Panc1 (cell line): ENCODE data around the gene ARL2BP. TPM values are rescaled to one million over a fixed set of nuclear protein-coding genes. Genes with fewer than 3 reads are reported as not detected.

ENCODE experiments used
- ATAC-seq: fragments of 200-7000 bp; cut with Tn5 transposase; 2 replicates; pipeline ENCODE4 v1.9.1; 2020; ENCODE audit warnings: mild to moderate bottlenecking, moderate library complexity
- BruUV-seq: library from RNA; stranded (reverse); fragments of 400-500 nt; replicated peaks from 2 replicates; lab custom pipeline; 2021; lab: Mats Ljungman, UMichigan
- CTCF ChIA-PET: fragments of 300-600 bp; sonication (Branson Sonifier 250); formaldehyde crosslinking; loops from one replicate; lab custom pipeline; 2022; ENCODE audit warnings: antibody characterized with exemption; lab: Charles Lee
- POLR2A ChIA-PET: fragments of 300-600 bp; sonication (Branson Sonifier 250); formaldehyde crosslinking; loops from one replicate; lab custom pipeline; 2022; ENCODE audit warnings: antibody characterized with exemption; lab: Charles Lee
- DNase-seq: peaks from one replicate; pipeline ENCODE4 v3.0.0-alpha.2; 2010; ENCODE audit warnings: low read depth, low spot score
- H3K27ac ChIP-seq: 2 replicates; pipeline ENCODE4 v1.5.1; 2011; ENCODE audit warnings: mild to moderate bottlenecking, low read length, inconsistent platforms
- H3K27me3 ChIP-seq: fragments of 200-500 bp; sonication (Bioruptor generic); 2 replicates; pipeline ENCODE4 v1.6.0; 2014; ENCODE audit warnings: low read length, inconsistent platforms; ENCODE audit not compliant: control insufficient read depth, insufficient read depth
- H3K36me3 ChIP-seq: fragments of 200-500 bp; sonication (Bioruptor generic); 2 replicates; pipeline ENCODE4 v1.5.1; 2014; ENCODE audit warnings: inconsistent platforms, mild to moderate bottlenecking, low read length, moderate library complexity; ENCODE audit not compliant: control insufficient read depth, insufficient read depth
- H3K4me1 ChIP-seq: 2 replicates; pipeline ENCODE4 v1.5.1; 2011; ENCODE audit warnings: inconsistent platforms, mild to moderate bottlenecking, low read length, moderate library complexity; ENCODE audit not compliant: control insufficient read depth, insufficient read depth
- H3K4me3 ChIP-seq, 2 experiments: 2 replicates each; pipeline ENCODE4 v1.5.1; 2011 to 2012; ENCODE audit warnings: low read depth in 2 of 2, low read length in 2 of 2, mild to moderate bottlenecking in 2 of 2, inconsistent platforms in 1 of 2, moderate library complexity in 1 of 2
- H3K9me3 ChIP-seq: fragments of 200-500 bp; sonication (Bioruptor generic); 2 replicates; pipeline ENCODE4 v1.5.1; 2014; ENCODE audit warnings: low read depth, mild to moderate bottlenecking, inconsistent platforms, low read length, moderate library complexity; ENCODE audit not compliant: control insufficient read depth, insufficient read depth
- CTCF ChIP-seq: fragments of 450-650 bp; IDR thresholded peaks from 2 replicates; pipeline ENCODE4 v1.5.1; 2017; ENCODE audit warnings: mild to moderate bottlenecking
- POLR2AphosphoS5 ChIP-seq: IDR thresholded peaks from 2 replicates; pipeline ENCODE4 v1.6.1; 2012; ENCODE audit warnings: mild to moderate bottlenecking, low read depth, low read length, moderate library complexity
- REST ChIP-seq, 2 experiments: IDR thresholded peaks; 2 replicates each; pipeline ENCODE4 v1.6.1; 2011 to 2012; ENCODE audit warnings: low read depth in 2 of 2, control low read depth in 1 of 2, low read length in 1 of 2, mild to moderate bottlenecking in 1 of 2, moderate library complexity in 1 of 2; ENCODE audit not compliant: insufficient read depth in 1 of 2
- SIN3A ChIP-seq: IDR thresholded peaks from 2 replicates; pipeline ENCODE4 v1.6.1; 2012; ENCODE audit warnings: low read depth, mild to moderate bottlenecking, low read length, moderate library complexity, borderline replicate concordance; ENCODE audit not compliant: insufficient read depth
- TCF7L2 ChIP-seq: IDR thresholded peaks from 2 replicates; pipeline ENCODE4 v1.6.1; 2011; ENCODE audit warnings: mild to moderate bottlenecking, low read depth, low read length, inconsistent platforms
- in situ Hi-C: cut with HindIII; loops from 2 replicates; pipeline ENCODE4 v1.10.0; 2016; ENCODE audit warnings: low sequenced_read_pairs, low pct_unique_long_range_greater_than_20kb
- intact Hi-C: fragments of 100-400 bp; cut with micrococcal nuclease; formaldehyde crosslinking; loops from one replicate; pipeline ENCODE4 v1.10.0; 2022; ENCODE audit not compliant: unreplicated experiment
- total RNA-seq: library from RNA; stranded (reverse); gene quantifications from one replicate; pipeline ENCODE4 v1.2.1, GENCODE V29; 2021; ENCODE audit not compliant: unreplicated experiment

ARL2BP gene
- total RNA-seq, 1 experiment from 2014 or later: 47.7 TPM

DNA sequence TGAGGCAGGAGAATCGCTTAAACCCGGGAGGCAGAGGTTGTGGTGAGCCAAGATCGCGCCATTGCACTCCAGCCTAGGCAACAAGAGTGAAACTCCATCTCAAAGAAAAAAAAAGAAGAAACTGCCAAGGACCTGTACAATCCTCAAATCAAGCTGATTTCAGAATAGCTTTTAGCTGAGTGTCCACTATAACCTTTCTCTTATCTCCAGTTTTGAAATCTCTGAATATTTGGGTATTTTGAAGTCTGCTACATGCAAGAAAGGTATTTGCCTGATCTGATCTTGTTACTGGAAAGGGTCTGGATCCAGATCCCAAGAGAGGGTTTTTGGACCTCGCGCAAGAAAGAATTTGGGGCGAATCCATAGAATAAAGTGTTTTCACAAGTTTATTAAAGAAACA lies 19.1 kb upstream of the ARL2BP start:
- no peak for TF ChIP-seq CTCF
- TF ChIP-seq REST (IDR thresholded peaks at IDR 0.05; ENCODE audit: insufficient read depth in 1 of 2, low read depth in 2 of 2, low read length in 1 of 2): no peak
- TF ChIP-seq TCF7L2: no peak
- no peak for TF ChIP-seq POLR2AphosphoS5
- no peak for TF ChIP-seq SIN3A
- no TSS peak for BruUV-seq
- H3K4me3 ChIP-seq: no peak overlapping the region
- ChIA-PET CTCF (no interaction called here), POLR2A (no interaction called here)
- no peaks in the 10 kb centered on the region for H3K9me3 ChIP-seq
- no peaks in the 10 kb centered on the region for H3K4me1 ChIP-seq
- H3K27me3 ChIP-seq: no peaks in the 10 kb centered on the region
- H3K36me3 ChIP-seq: peaks cover 18% of the 10 kb centered on the region
- no peak for ATAC-seq
- H3K27ac ChIP-seq: no peak overlapping the region
- intact Hi-C loops (no loop called here), in situ Hi-C loops (no loop called here)
- DNase-seq: no peak

DNA sequence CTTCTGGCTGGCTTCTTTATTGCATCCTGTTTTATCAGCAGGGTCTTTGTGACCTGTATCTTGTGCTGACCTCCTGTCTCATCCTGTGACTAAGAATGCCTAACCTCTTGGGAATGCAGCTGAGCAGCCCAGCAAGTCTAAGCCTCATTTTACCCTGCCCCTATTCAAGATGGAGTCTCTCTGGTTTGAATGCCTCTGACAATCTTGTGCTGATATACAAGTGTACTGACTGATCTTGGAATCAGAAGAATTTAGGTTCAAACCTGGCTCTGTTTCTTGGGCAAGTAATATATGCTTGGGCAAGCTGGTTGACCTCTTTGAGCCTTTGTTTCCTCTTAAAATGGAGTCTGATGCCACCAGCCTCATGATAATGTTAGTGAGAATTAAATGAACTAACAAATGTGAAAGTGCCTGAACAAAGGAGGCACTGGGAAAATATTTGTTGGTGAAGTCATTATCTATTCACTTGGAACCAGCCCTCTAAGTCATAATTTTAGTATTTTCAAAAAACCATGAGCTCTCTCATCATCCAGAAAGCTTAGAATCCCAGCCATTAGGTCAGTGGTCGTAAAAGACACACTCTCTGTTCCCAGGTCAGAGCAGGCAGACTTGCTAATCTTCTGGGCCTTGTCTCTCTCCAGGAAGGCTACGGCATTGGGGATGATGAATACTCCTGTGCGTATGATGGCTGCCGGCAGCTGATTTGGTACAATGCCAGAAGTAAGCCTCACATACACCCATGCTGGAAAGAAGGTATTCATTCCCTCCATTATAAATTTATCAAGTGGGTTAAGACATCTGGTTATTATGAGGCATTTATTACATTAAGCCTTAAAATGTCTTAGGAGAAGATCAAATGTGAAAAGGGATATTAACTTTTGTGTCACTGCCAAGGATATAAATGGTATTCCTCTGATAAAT lies 18.1 kb upstream of the ARL2BP start:
- H3K9me3 ChIP-seq: no peaks in the 10 kb centered on the region
- H3K27me3 ChIP-seq: no peaks in the 10 kb centered on the region
- no peak for TF ChIP-seq CTCF
- TF ChIP-seq TCF7L2: no peak
- TF ChIP-seq REST (IDR thresholded peaks at IDR 0.05; ENCODE audit: insufficient read depth in 1 of 2, low read depth in 2 of 2, low read length in 1 of 2): no peak
- no peak for TF ChIP-seq SIN3A
- no peak for TF ChIP-seq POLR2AphosphoS5
- no peak for ATAC-seq
- no peak overlapping the region for H3K27ac ChIP-seq
- no peak overlapping the region for H3K4me3 ChIP-seq
- CTCF ChIA-PET: no interaction called here
- in situ Hi-C loops: no loop called here
- no peaks in the 10 kb centered on the region for H3K4me1 ChIP-seq
- DNase-seq: no peak
- no TSS peak for BruUV-seq
- POLR2A ChIA-PET: no interaction called here
- intact Hi-C loops: no loop called here
- peaks cover 19% of the 10 kb centered on the region for H3K36me3 ChIP-seq
